ENCODE measurements around the gene AARS1. TPM values are rescaled to one million over a fixed set of nuclear protein-coding genes. Genes with fewer than 3 reads are reported as not detected.
"Not testable (repeated sequence)": the region's sequence is repeated elsewhere in the genome, so short reads cannot be mapped to it uniquely, and the experiment has no call there.

AARS1 gene
- total and polyA plus RNA-seq, 10 of the 15 experiments (the other 5 are each of a cell fraction or from before 2014, with no cell fraction given), result 21.5 to 143 (median 96.9) TPM

DNA sequence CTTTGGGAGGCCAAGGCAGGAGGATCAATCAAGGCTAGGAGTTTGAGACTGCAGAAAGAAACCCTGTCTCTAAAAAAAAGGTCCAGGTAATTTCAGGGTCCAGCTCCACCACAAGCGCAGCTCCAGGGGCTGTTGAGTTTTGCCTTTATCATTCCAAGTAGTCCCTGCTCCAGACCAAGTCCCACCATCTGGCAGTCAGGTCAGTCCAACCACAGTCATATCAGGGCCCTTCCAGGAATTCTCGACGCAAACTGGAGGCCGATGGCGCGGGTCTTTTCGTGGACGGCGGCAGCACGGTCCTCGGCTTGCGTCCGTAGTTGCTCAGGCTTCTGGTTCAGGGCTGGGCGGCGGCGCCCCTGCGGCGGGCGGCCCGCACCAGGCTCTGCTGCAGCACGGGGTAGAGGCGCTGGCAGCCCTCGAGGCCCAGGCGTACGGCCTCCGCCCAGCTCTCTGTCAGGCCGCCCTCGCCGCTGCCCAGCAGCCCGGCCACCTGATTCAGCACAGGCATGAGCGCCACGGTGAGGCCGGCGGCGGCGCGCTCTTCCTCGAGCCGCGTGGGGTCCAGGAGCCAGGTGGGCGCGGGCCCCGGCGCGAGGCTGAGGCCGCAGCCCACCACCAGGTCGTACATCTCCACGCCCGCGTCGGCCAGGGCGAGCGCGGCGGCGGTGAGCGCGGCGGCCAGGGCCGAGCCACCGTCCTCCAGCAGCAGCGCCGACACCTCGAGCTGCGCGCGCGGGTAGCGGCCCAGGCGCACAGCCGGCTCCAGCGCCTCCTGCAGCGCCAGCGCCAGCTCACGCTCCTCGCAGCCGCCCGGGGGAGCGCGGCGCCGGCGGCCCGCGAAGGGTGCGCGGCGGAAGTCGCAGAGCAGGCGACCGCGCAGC is 38.3 kb downstream of the AARS1 start (continued):
- peak; percentile 70; the same call in 1 of the 2 replicates for TF ChIP-seq GATAD2B (conservative IDR thresholded peaks at IDR 0.05; ENCODE audit: low read depth)
- no peak for TF ChIP-seq ASH2L (IDR thresholded peaks at IDR 0.05; ENCODE audit: borderline replicate concordance, low read depth)
- no peak for TF ChIP-seq TCF3 (IDR thresholded peaks at IDR 0.05; ENCODE audit: borderline replicate concordance, insufficient read depth, low read depth, low read length)
- no peak for TF ChIP-seq RELA (IDR thresholded peaks at IDR 0.05; ENCODE audit: borderline replicate concordance, partially characterized antibody)
- TF ChIP-seq HDAC6 (IDR thresholded peaks at IDR 0.05; ENCODE audit: unreplicated experiment), result peak; percentile 55
- TF ChIP-seq RAD21 (IDR thresholded peaks at IDR 0.05; ENCODE audit: insufficient read depth, low read depth, low read length), result no peak
- no peak for TF ChIP-seq BRCA1 (IDR thresholded peaks at IDR 0.05; ENCODE audit: low read depth, low read length)
- no peak for TF ChIP-seq IRF5 (IDR thresholded peaks at IDR 0.05; ENCODE audit: borderline replicate concordance)
- TF ChIP-seq NFYA (IDR thresholded peaks at IDR 0.05; ENCODE audit: borderline replicate concordance, low read depth, low read length), result no peak
- TF ChIP-seq, protein P1, sequence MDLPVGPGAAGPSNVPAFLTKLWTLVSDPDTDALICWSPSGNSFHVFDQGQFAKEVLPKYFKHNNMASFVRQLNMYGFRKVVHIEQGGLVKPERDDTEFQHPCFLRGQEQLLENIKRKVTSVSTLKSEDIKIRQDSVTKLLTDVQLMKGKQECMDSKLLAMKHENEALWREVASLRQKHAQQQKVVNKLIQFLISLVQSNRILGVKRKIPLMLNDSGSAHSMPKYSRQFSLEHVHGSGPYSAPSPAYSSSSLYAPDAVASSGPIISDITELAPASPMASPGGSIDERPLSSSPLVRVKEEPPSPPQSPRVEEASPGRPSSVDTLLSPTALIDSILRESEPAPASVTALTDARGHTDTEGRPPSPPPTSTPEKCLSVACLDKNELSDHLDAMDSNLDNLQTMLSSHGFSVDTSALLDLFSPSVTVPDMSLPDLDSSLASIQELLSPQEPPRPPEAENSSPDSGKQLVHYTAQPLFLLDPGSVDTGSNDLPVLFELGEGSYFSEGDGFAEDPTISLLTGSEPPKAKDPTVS (IDR thresholded peaks at IDR 0.05; ENCODE audit: low read depth, low read length), result no peak
- no peak for TF ChIP-seq ZSCAN29 (IDR thresholded peaks at IDR 0.05)

DNA sequence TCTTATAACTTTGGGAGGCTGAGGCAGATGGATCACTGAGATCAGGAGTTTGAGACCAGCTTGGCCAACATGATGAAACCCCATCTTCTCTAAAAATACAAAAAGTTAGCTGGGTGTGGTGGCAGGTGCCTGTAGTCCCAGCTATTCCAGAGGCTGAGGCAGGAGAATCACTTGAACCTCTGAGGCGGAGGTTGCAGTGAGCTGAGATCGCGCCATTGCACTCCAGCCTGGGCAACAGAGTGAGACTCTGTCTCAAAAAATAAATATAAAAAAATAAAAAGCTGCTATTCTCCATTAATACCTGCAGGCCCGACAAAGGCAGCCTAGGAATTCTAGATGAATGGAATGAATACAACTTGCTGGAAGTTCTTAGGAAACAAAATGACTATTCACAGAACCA is 39.6 kb downstream of the AARS1 start:
- intact Hi-C loops (cut with micrococcal nuclease; ENCODE audit: unreplicated experiment), result loop anchor here (10.0 kb wide), 1 partner anchor 85 kb away; no protein-coding TSS in a partner anchor
- SMC1A ChIA-PET (ENCODE audit: uncharacterized antibody, unreplicated experiment); in situ Hi-C loops (cut with MboI); FAIRE-seq; DNase-seq (ENCODE audit: low read depth, low spot score); H3K27ac ChIP-seq (ENCODE audit: control insufficient read depth, insufficient read depth); H3K27me3 ChIP-seq (replicated peaks in 1 of 2; ENCODE audit: control insufficient read depth in 2 of 2, insufficient read depth in 2 of 2, low read length in 1 of 2); H3K4me1 ChIP-seq (ENCODE audit: control insufficient read depth, insufficient read depth, low read length); H3K9me3 ChIP-seq (replicated peaks; ENCODE audit: control insufficient read depth, insufficient read depth, low read length); H2AFZ ChIP-seq (ENCODE audit: control insufficient read depth, low read depth, low read length); ATAC-seq; H4K20me1 ChIP-seq (ENCODE audit: control insufficient read depth, insufficient read depth); BruUV-seq (replicated peaks); RAD21 ChIA-PET (ENCODE audit: unreplicated experiment): not testable (repeated sequence)
- 43% methylated on average over 4 of the region's 4 CpGs for WGBS (ENCODE audit: insufficient coverage, insufficient replicate concordance, low lambda C conversion rate, missing lambda C conversion rate)
- ChIA-PET CTCF (interaction anchor here (2.4 kb wide), 1 partner anchor 18 kb away, joined by 14 read pairs; no protein-coding TSS in a partner anchor), POLR2A (interaction anchor here (0.6 kb wide), 1 partner anchor 66 kb away, joined by 6 read pairs; no protein-coding TSS in a partner anchor)
- Histone ChIP-seq H3K4me2 (ENCODE audit: control insufficient read depth, insufficient read depth) (peak overlapping the region; percentile 54), H3K36me3 (ENCODE audit: control insufficient read depth in 2 of 2, insufficient read depth in 2 of 2, low read length in 1 of 2) (peaks cover 12 to 22% of the 10 kb centered on the region in 2 experiments), H3K4me3 (peak overlapping the region; percentile 45), H3K79me2 (ENCODE audit: control insufficient read depth, insufficient read depth, low read length) (peaks cover 27% of the 10 kb centered on the region), H3K9ac (ENCODE audit: control insufficient read depth, insufficient read depth, low read length) (peak overlapping the region; percentile 27; the same call in 1 of the 2 replicates)
